Calu3 (cell line): ENCODE data around the gene MUC12. TPM values are rescaled to one million over a fixed set of nuclear protein-coding genes. Genes with fewer than 3 reads are reported as not detected.

ENCODE experiments used
- BruUV-seq: library from RNA; stranded (reverse); fragments of 400-500 nt; replicated peaks from 2 replicates; lab custom pipeline; 2021; lab: Mats Ljungman, UMichigan
- CTCF ChIA-PET: fragments of 300-600 bp; sonication (Branson Sonifier 250); formaldehyde crosslinking; loops from one replicate; lab custom pipeline; 2022; ENCODE audit warnings: antibody characterized with exemption; lab: Charles Lee
- DNase-seq: peaks from one replicate; pipeline ENCODE4 v3.0.0; 2022
- H3K27ac Mint-ChIP-seq: one replicate; pipeline ENCODE4 v1.8.0; 2022; ENCODE audit warnings: mixed read lengths; ENCODE audit not compliant: unreplicated experiment
- H3K27me3 Mint-ChIP-seq: one replicate; pipeline ENCODE4 v1.8.0; 2022; ENCODE audit warnings: mixed read lengths; ENCODE audit not compliant: unreplicated experiment
- H3K36me3 Mint-ChIP-seq: one replicate; pipeline ENCODE4 v1.8.0; 2022; ENCODE audit warnings: mild to moderate bottlenecking, moderate library complexity, mixed read lengths; ENCODE audit not compliant: insufficient read depth, unreplicated experiment
- H3K4me1 Mint-ChIP-seq: one replicate; pipeline ENCODE4 v1.8.0; 2022; ENCODE audit warnings: mild to moderate bottlenecking, low read depth, mixed read lengths; ENCODE audit not compliant: unreplicated experiment
- H3K4me3 Mint-ChIP-seq: one replicate; pipeline ENCODE4 v1.8.0; 2022; ENCODE audit warnings: mild to moderate bottlenecking, low read depth, moderate library complexity, mixed read lengths; ENCODE audit not compliant: unreplicated experiment
- H3K9me3 Mint-ChIP-seq: one replicate; pipeline ENCODE4 v1.8.0; 2022; ENCODE audit warnings: low read depth, mixed read lengths; ENCODE audit not compliant: unreplicated experiment
- CTCF ChIP-seq: fragments of 200-600 bp; IDR thresholded peaks from one replicate; pipeline ENCODE4 v1.8.0; 2022; ENCODE audit warnings: antibody characterized with exemption; ENCODE audit not compliant: unreplicated experiment
- intact Hi-C: fragments of 100-400 bp; cut with micrococcal nuclease; formaldehyde crosslinking; loops from one replicate; pipeline ENCODE4 v1.10.0; 2022; ENCODE audit not compliant: unreplicated experiment
- total RNA-seq: library from RNA; stranded (reverse); gene quantifications from 2 replicates; pipeline ENCODE4 v1.2.3, GENCODE V29; 2022

MUC12 gene
- total RNA-seq, 1 experiment from 2014 or later = 0.59 TPM

GRCh38 chr7:100965723-100966541 is 3.4 kb upstream of the MUC12 start:
- CTCF ChIA-PET = interaction anchor here (1.1 kb wide), 1 partner anchor 112 kb away, joined by 6 read pairs; no protein-coding TSS in a partner anchor
- DNase-seq = peak; percentile 88
- intact Hi-C loops = loop anchor here (5.0 to 10.0 kb wide), 2 partner anchors 71 to 91 kb away; partner anchors contain the start of gene ACHE
- no peaks in the 10 kb centered on the region for H3K9me3 Mint-ChIP-seq
- peak; percentile 53 for TF ChIP-seq CTCF
- peak overlapping the region; percentile 67 for H3K4me3 Mint-ChIP-seq
- BruUV-seq = no TSS peak
- peak overlapping the region; percentile 9 for H3K27ac Mint-ChIP-seq
- peaks cover 61% of the 10 kb centered on the region for H3K27me3 Mint-ChIP-seq
- H3K4me1 Mint-ChIP-seq = no peaks in the 10 kb centered on the region
- H3K36me3 Mint-ChIP-seq = peaks cover 6% of the 10 kb centered on the region

- TF ChIP-seq CTCF = no peak
- CTCF ChIA-PET = interaction anchor here (1.1 kb wide), 1 partner anchor 111 kb away, joined by 6 read pairs; no protein-coding TSS in a partner anchor
- intact Hi-C loops = loop anchor here (5.0 to 10.0 kb wide), 2 partner anchors 72 to 91 kb away; partner anchors contain the start of gene ACHE
- peaks cover 6% of the 10 kb centered on the region for H3K36me3 Mint-ChIP-seq
- H3K9me3 Mint-ChIP-seq = no peaks in the 10 kb centered on the region
- DNase-seq = no peak
- H3K4me3 Mint-ChIP-seq = peak overlapping the region; percentile 67
- no peaks in the 10 kb centered on the region for H3K4me1 Mint-ChIP-seq
- no peak overlapping the region for H3K27ac Mint-ChIP-seq
- no TSS peak for BruUV-seq
- H3K27me3 Mint-ChIP-seq = peaks cover 69% of the 10 kb centered on the region
These were observed 2.6 kb upstream of the MUC12 start for GRCh38 chr7:100966542-100967291.

- intact Hi-C loops = loop anchor here (5.0 to 10.0 kb wide), 2 partner anchors 73 to 90 kb away; partner anchors contain the start of gene ACHE
These were observed 2.0 kb upstream of the MUC12 start for GRCh38 chr7:100967292-100967863.

More at GRCh38 chr7:100967292-100967863, 2.0 kb upstream of the MUC12 start:
- Mint-ChIP-seq H3K36me3 (peaks cover 6% of the 10 kb centered on the region), H3K4me1 (no peaks in the 10 kb centered on the region), H3K9me3 (no peaks in the 10 kb centered on the region), H3K27me3 (peaks cover 73% of the 10 kb centered on the region), H3K27ac (no peak overlapping the region), H3K4me3 (peak overlapping the region; percentile 67)
- CTCF ChIA-PET = no interaction called here
- TF ChIP-seq CTCF = no peak
- no peak for DNase-seq
- BruUV-seq = TSS peak; percentile 61
